Stimulated activated naive CD8-positive, alpha-beta T cell treated with anti-CD3 and anti-CD28 coated beads, Interleukin-15, Interleukin-2, amounts not matched to agents 100 U/mL and 50 U/mL, for 24 hours (primary cell): ENCODE results near the gene MRPL20.
"Not testable (repeated sequence)": the region's sequence is repeated elsewhere in the genome, so short reads cannot be mapped to it uniquely, and the experiment has no call there.

Source experiments
- ATAC-seq: fragments of 150-1000 bp; cut with Tn5 transposase; one replicate; pipeline ENCODE4 v1.10.0; 2021
- DNase-seq: peaks from one replicate; pipeline ENCODE4 v3.0.0; 2021

MRPL20 gene

GRCh38 chr1:1406101-1406820 is 832 bp downstream of the MRPL20 start:
- peak; percentile 37 for DNase-seq
- peak; percentile 7 for ATAC-seq

DNA sequence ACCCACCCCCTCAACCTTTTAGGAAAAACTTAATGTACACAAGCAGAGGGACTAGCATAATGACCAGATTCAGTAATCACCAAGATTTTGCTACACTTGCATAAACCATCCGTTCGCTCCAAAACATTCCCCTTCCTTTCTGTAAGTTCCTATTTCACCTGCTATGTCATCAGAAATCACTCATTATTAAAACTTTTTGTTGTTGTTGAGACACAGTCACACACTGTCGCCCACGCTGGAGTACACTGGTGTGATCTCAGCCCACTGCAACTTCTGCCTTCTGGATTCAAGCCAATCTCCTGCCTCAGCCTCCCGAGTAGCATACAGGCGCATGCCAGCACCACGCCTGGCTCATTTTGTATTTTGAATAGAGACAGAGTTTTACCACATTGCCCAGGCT is 3.4 kb downstream of the MRPL20 start:
- no peak for DNase-seq
- no peak for ATAC-seq

GRCh38 chr1:1402901-1403392 is 4.1 kb downstream of the MRPL20 start:
- DNase-seq, ATAC-seq: not testable (repeated sequence)

DNA sequence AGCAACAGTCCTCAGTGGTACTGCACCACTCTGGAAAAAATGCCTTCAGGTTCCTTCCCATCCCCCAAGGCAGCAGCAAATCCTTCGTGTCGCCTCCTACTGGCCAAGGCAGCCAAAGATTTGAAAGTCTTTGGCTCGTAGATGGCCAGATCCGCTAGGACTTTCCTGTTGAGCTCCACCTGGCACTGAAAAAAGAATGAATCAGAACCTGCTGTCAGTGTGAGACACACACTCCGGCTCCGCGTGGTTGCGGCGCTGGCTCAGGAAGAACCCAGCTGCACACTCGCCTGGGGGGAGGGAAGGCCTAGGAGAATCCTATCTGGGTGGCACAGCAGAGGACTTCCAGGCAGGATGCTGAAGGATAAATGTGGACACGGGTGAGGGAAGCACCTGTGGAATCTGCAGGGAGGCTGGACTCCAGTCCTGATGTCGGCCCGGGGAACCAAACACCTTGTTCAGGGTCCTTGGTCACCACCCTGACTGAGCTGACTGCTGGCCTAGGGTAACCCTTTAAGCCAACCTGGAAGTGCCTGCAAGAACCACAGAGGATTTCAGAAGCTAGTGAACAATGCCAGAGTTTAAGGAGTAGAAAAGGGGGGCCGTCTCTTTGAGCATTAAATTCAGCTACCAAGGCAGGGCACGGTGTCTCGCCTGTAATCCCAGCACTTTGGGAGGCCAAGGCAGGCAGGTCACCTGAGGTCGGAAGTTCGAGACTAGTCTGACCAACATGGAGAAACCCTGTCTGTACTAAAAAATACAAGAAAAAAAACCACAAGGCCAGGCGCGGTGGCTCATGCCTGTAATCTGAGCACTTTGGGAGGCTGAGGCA is 4.8 kb downstream of the MRPL20 start:
- ATAC-seq (no peak), DNase-seq (peak; percentile 65)

DNA sequence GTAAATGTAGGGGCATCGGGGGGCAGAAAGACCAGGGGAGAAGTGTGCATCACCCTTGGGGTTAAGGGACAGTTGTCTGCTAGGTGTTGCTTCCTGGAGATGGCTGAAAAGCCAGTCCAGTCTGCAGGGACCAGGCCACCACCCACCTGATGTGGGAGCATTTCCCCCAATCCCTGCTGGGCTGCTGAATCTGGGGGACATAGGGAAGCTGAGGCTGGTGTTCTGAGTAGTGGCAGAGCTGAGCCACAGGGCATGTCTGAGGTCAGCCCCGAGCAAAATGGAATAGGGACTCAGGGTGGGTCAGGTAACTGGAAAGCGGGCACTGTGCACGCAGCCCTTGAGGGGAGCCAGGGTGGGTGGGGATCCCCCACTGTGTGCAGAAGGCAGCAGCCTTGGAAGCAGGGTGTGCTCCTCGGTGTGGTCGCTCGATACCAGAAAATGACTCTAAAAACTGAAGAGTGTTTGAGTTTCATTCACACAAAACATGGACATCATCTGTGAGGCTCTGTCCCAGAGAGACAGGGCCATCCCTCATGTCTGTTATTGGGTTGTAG is 5.6 kb downstream of the MRPL20 start:
- ATAC-seq (no peak), DNase-seq (no peak)

DNA sequence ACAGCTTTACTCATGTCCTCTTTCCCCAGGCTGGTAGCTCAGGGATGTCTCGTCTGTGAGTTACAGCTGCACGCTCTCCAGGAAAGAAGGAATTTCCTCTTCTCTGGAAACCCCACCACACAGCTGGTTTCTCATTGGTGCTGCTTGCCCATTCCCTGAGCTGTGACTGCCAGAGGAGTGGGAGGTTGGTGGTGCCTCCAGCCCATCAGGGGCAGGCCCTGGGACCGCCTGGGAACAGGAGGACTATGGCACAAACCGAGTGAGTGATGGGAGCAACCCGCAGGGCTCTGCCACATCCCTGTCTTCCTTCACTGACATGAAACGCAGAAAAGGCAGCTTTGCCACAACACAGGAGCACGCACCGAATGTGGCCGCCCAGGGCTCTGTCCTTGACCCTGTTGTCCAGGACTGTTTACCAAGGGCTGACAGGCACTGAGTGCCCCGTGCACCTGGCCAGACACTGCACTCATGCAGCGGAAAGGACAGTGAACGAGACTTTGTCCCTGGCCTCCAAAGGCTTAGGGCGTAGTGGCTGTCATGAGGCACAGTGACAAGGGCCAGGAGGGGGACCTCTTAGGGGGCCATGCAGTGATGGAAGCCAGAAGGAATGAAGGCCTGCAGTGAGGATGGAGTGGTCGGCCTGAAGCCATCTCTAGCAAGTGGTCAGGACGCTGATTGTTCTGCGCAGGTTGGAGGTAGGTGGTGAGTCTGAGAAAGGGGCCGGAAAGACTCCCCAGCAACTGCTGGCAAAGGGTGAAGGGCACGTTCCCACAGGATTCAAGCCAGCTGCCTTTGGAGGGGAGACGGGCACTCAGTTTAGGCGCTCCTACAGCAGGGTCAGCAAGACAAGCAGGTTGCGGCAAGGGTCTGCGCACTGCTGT is 6.3 kb downstream of the MRPL20 start:
- ATAC-seq = no peak

DNA sequence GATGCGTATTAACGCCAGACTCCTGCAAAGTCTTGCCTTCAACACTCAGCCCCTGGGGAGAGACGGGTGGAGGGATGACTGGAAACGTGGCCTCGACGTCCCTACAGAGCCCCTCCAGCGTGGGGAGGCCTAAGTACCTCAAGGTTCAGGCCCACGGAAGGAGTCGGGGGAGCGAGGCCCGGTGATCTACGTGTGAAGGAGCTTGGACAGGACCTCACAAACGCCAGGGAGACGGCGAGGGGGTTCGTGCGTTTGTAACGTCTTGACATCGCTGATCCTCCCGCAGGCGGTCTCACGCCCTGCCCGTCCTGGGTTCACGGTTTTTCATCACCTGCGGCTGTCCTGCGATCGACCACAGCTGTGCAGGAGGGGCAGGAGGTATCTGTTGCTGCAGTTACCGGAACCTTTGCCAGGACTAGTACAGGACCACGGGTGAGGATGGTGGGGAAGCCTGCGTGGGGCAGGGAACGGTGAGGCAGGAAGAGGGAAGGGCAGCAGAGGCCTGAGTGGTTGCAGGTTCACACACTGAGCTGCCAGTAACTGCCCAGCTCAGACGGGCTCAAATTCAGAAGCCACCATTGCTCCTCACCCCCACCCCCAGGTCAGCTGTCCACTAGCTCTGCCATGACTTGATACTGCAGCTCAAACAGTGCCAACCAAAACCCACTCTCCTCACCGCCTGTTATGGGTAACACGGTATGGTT is 7.1 kb downstream of the MRPL20 start:
- DNase-seq (no peak), ATAC-seq (peak; percentile 0)

More for the DNA sequence above, 6.3 kb downstream of the MRPL20 start:
- DNase-seq = no peak

GRCh38 chr1:1399187-1399871 is 7.8 kb downstream of the MRPL20 start, which contains the start of gene CCNL2:
CCNL2 (minus strand) TSS chr1:1399335; CDS start chr1:1399306, 29 bp downstream.
- DNase-seq = peak; percentile 100
- peak; percentile 99 for ATAC-seq

DNA sequence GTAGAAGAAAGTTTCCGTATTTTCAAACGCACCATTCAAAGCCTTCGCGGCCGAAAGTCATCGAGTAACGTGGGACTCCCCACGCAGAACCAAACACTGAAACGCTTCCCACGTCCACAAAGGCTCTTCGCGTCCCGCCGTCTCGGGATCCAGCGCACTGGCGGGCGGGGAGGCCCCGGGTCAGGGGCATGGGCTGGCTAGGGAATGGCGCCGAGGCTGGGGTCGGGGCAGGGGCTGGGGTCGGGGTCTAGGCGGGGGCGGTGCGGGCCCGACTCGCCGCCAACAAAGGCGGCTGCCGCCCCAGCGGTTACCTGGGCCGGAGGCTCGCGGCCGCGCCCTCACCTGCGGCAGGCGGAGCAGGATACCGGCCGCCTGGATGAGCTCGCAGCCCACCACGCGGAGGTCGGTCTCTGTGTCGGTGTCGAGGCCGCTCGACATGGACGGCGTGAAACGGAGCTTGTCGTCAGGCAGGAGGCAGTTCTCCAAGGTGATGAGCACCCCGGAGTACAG is 8.4 kb downstream of the MRPL20 start:
- DNase-seq (no peak), ATAC-seq (no peak)

DNA sequence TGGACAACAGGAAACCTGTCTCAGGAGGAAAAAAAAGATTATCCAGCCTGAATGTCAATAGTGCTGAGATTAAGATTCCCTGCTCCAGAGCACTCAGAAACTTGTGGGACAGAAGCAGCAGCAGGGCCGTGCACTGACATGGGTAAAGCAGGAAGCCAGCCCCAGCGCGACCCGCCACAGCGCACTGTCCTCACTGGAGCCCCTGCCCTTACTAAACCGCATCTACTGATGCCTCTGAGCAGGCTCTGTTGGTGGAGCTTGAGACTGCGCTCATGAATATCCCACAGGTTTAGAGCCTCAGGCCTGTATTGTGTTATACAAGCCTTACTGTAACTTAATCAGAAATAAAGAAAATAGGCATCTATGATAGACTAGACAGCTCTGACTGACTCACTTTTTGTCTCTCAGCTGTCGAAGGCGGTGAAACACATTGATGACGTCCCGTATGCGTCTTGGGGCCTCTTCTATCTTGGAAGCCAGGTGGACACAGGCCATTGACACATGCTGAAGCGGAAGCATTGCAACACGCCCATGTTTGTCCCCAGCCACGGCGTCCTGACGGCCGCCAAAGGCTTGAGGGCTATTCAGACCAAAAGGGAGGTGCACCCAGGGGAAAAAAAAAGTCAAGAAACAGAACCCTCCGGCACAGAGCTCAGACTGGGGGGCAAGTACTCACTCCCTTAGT is 9.1 kb downstream of the MRPL20 start:
- DNase-seq (no peak), ATAC-seq (no peak)

DNA sequence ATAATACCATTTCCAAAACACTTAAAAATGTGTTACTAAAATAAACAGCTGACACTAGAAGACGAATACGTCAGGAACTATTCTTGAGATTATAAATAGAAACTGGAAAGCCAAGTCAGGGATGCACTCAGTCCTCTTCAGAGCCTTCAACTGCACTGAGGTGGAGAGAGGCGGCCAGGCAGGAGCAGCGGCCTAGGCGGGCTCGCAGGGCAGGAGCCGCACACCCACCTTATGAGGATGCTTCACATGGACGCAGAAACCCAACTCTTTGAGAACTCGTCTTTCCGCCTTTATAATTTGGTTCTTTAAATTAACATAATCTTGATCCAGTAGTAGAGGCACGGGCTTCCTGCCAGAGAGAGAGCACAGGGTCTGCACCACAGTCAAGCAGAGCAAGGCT is 11.9 kb downstream of the MRPL20 start:
- ATAC-seq (no peak), DNase-seq (no peak)

DNA sequence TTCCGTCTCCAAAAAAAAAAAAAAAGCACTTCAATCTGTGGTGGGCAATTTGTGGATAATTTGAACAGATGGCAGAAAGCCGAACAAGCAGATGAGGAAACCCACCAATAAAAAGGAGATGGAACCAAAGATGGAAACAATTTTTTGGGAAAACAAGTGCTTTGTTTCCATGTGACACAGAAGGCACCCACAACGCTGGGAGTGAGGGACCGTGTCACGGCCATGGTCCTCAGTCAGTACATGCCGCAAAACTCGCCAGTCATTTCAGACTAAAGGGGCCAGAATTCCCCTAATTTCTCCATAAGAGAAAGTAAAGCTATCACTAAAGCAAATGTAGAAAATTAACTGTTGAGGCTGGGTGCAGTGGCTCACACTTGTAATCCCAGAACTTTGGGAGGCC is 13.0 kb downstream of the MRPL20 start:
- no peak for ATAC-seq
- DNase-seq = no peak

GRCh38 chr1:1393428-1393827 is 13.7 kb downstream of the MRPL20 start:
- DNase-seq (no peak), ATAC-seq (no peak)

DNA sequence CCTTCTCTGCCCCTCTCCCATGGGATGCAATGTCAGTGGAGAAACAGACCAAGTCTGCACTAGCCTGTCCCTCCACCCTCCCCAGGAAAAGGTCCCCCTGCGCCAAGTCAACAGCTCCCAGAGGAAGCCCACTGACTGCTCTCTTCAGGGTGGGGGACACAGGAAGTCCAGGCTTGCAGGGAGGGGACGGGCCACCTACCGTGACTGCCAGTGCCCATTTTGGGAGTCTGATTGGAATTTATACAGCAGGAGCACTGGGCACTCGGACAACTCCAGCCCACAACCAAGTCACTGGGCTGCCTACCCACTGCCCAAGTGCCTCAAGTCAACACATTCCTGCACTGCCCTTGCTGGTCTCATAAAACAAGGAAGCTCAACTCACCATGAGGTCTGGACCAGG is 14.1 kb downstream of the MRPL20 start:
- DNase-seq (no peak), ATAC-seq (no peak)

DNA sequence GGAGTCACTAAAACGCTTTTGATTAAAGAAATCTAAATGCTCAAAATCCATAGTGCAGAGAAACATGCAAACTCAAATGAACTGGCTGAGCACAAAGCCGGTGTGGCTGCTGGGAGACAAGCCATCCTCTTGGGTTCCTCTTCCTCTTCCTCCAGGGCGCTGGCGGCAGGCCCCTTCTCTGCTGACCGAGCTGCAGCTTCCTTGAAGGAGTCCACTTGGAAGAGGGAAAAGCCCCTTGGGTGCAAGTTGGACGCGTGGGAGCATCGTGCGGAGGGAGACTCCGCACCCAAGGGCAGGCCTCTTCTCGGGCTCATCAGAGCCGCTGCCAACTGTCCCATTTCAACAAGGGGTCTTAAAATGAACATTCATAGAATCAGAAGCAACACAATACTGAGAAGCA is 15.9 kb downstream of the MRPL20 start:
- no peak for DNase-seq
- no peak for ATAC-seq

GRCh38 chr1:1390675-1391074 is 16.4 kb downstream of the MRPL20 start:
- ATAC-seq (no peak), DNase-seq (no peak)

DNA sequence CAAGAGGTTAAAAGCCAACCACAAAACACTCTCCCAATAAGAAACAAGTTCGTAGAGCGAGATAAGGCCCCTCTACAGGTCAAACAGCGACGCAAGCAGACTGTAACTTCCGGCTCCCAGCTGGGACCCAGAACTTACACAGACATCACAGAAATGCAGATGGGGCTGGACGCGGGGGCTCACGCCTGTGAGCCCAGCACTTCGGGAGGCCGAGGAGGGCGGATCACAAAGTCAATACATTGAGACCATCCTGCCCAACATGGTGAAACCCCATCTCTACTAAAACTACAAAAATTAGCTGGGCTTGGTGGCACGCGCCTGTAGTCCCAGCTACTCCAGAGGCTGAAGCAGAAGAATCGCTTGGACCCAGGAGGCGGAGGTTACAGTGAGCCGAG is 19.0 kb downstream of the MRPL20 start:
- no peak for ATAC-seq
- no peak for DNase-seq

- ATAC-seq (no peak), DNase-seq (no peak)
These were observed 19.7 kb downstream of the MRPL20 start for GRCh38 chr1:1387098-1388077.

DNA sequence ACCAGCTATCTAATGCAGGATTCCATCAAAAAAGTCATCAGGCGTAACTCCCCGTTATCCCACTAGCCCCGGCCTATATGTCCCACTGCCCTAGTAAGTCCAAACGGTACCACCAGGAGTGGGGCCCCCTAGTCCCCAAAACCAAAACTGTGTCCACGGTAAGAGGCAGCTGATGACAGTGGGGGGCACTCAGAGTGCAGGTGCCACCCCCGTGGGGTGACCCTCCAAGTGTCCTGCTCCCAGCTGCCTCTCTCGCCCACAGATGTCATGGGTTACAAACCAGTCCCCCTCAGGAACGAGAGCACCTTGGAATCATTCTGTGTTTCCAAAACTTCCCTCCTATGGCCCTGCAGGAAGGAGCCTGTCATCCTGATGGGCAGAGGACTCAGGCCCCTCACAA is 21.2 kb downstream of the MRPL20 start:
- DNase-seq (no peak), ATAC-seq (no peak)
